CD4-positive, alpha-beta memory T cell (primary cell): Measurements from ENCODE around the gene ATG4A. TPM values are rescaled to one million over a fixed set of nuclear protein-coding genes. Genes with fewer than 3 reads are reported as not detected.

ENCODE experiments used
- CTCF ChIA-PET: fragments of 350-600 bp; sonication (Branson Sonifier 250); formaldehyde crosslinking; loops from one replicate; lab custom pipeline; 2021; ENCODE audit warnings: inconsistent platforms; ENCODE audit not compliant: partially characterized antibody; lab: Charles Lee
- POLR2A ChIA-PET: fragments of 350-600 bp; sonication (Branson Sonifier 250); formaldehyde crosslinking; loops from one replicate; lab custom pipeline; 2021; ENCODE audit not compliant: partially characterized antibody; lab: Charles Lee
- DNase-seq, 5 donors: peaks; one replicate each; pipeline versions ENCODE4 v3.0.0 to v3.0.0-alpha.2; 2020 to 2022; ENCODE audit warnings: mixed read lengths in 1 of 5
- H3K27ac ChIP-seq: one replicate; pipeline ENCODE4 v1.7.0; 2013; ENCODE audit warnings: low read depth, low read length
- H3K27me3 ChIP-seq: 2 replicates; pipeline ENCODE4 v1.7.0; 2013; ENCODE audit warnings: mild to moderate bottlenecking, low read length, moderate library complexity; ENCODE audit not compliant: insufficient read depth
- H3K36me3 ChIP-seq: 2 replicates; pipeline ENCODE4 v1.7.0; 2013; ENCODE audit warnings: mild to moderate bottlenecking, low read length, moderate library complexity; ENCODE audit not compliant: insufficient read depth
- H3K4me1 ChIP-seq: 2 replicates; pipeline ENCODE4 v1.7.0; 2013; ENCODE audit warnings: mild to moderate bottlenecking, low read length, moderate library complexity; ENCODE audit not compliant: insufficient read depth
- H3K4me3 ChIP-seq, 2 donors: one replicate each; pipeline ENCODE4 v1.7.0; 2013; ENCODE audit warnings: low read length in 2 of 2, mild to moderate bottlenecking in 1 of 2
- H3K9me3 ChIP-seq, 2 donors: one replicate each; pipeline ENCODE4 v1.7.0; 2013; ENCODE audit warnings: low read length in 2 of 2, control low read depth in 1 of 2; ENCODE audit not compliant: control insufficient read depth in 1 of 2
- H3K27ac Mint-ChIP-seq, 7 donors: one replicate each; pipeline ENCODE4 v1.8.0; 2020 to 2021; ENCODE audit warnings: mixed read lengths in 7 of 7, mild to moderate bottlenecking in 6 of 7, inconsistent platforms in 3 of 7, moderate library complexity in 3 of 7
- H3K27me3 Mint-ChIP-seq, 2 donors: one replicate each; pipeline ENCODE4 v1.8.0; 2020 to 2021; ENCODE audit warnings: mixed read lengths in 2 of 2
- H3K36me3 Mint-ChIP-seq, 2 donors: one replicate each; pipeline ENCODE4 v1.8.0; 2020 to 2021; ENCODE audit warnings: mixed read lengths in 2 of 2, inconsistent platforms in 1 of 2, mild to moderate bottlenecking in 1 of 2
- H3K4me1 Mint-ChIP-seq, 4 donors: one replicate each; pipeline ENCODE4 v1.8.0; 2020 to 2021; ENCODE audit warnings: mixed read lengths in 4 of 4, mild to moderate bottlenecking in 1 of 4
- H3K4me3 Mint-ChIP-seq, 8 donors: one replicate each; pipeline ENCODE4 v1.8.0; 2020 to 2021; ENCODE audit warnings: mixed read lengths in 8 of 8, mild to moderate bottlenecking in 7 of 8, moderate library complexity in 6 of 8, inconsistent platforms in 3 of 8
- H3K9me3 Mint-ChIP-seq, 8 donors: one replicate each; pipeline ENCODE4 v1.8.0; 2020 to 2021; ENCODE audit warnings: mixed read lengths in 8 of 8, mild to moderate bottlenecking in 5 of 8, inconsistent platforms in 3 of 8, moderate library complexity in 1 of 8
- intact Hi-C: fragments of 100-400 bp; cut with micrococcal nuclease; formaldehyde crosslinking; loops from one replicate; pipeline ENCODE4 v1.15.1; 2023
- polyA plus RNA-seq, 2 donors: library from polyadenylated mRNA; unstranded; fragments of 300-500 nt; fragmentation: Illumina TruSeq; gene quantifications; one replicate each; pipeline ENCODE4 v1.2.3, GENCODE V29; 2021
- total RNA-seq, 2 experiments: library from RNA; stranded (reverse); gene quantifications; one replicate each; pipeline ENCODE4 v1.2.3, GENCODE V29; 2021

The ATG4A gene
- total and polyA plus RNA-seq, 4 experiments from 2014 or later: 7.6 to 21.5 (median 11.7) TPM

DNA sequence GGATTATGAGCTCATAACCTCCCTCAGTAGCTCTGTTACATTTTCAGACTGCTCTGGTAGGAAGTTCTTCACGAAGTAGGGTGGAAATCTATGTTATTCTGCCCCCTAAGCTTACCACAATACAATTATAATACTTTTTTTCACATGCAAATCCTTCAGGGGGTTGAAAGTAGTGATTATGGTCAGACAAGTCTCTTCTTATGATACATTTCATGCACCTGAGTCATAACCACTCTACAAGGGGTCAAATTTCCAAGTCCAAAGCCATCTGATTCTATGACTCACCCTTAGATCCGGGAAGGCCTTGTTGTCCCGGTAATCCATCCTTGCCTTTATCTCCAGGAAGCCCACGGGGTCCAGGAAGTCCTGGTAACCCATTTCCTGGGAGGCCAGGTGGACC is 95.2 kb downstream of the ATG4A start:
- no peak overlapping the region for H3K4me3 ChIP-seq
- H3K27me3 ChIP-seq: no peaks in the 10 kb centered on the region
- H3K27ac ChIP-seq: no peak overlapping the region
- H3K4me3 Mint-ChIP-seq: no peak overlapping the region
- no peaks in the 10 kb centered on the region for H3K9me3 ChIP-seq
- intact Hi-C loops: no loop called here
- no peaks in the 10 kb centered on the region for H3K4me1 Mint-ChIP-seq
- H3K27me3 Mint-ChIP-seq: no peaks in the 10 kb centered on the region
- H3K9me3 Mint-ChIP-seq: no peaks in the 10 kb centered on the region
- H3K27ac Mint-ChIP-seq: no peak overlapping the region
- POLR2A ChIA-PET: no interaction called here
- CTCF ChIA-PET: no interaction called here
- DNase-seq: no peak
- no peaks in the 10 kb centered on the region for H3K36me3 Mint-ChIP-seq
- no peaks in the 10 kb centered on the region for H3K4me1 ChIP-seq
- H3K36me3 ChIP-seq: no peaks in the 10 kb centered on the region

DNA sequence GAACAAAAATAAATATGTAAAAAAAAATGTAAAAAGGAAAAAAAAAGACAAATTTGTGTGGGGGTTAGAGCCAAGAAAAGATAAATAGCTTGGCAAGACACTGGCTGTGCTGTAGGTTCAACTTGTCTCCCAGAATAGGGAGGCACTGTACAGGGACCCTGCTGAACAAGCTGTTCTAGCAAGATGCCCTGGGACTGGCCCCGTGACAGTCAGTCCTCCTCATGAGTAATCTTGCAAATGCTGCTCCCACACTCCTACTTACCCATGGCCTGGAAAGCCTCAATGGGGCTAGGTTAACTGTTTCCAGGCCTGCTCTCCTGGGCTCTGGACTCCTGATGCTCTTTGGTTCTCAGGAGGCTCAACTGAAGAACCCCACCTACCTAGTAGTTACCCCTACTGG is 106.8 kb downstream of the ATG4A start:
- ChIA-PET POLR2A (no interaction called here), CTCF (no interaction called here)
- intact Hi-C loops: no loop called here
- H3K4me1 ChIP-seq: no peaks in the 10 kb centered on the region
- H3K27me3 Mint-ChIP-seq: peaks cover 2 to 4% of the 10 kb centered on the region in 2 donors
- H3K36me3 ChIP-seq: no peaks in the 10 kb centered on the region
- H3K9me3 ChIP-seq: no peaks in the 10 kb centered on the region
- no peaks in the 10 kb centered on the region for H3K36me3 Mint-ChIP-seq
- H3K9me3 Mint-ChIP-seq: no peaks in the 10 kb centered on the region
- H3K27ac ChIP-seq: no peak overlapping the region
- H3K4me3 ChIP-seq: no peak overlapping the region
- H3K27me3 ChIP-seq: no peaks in the 10 kb centered on the region
- no peak for DNase-seq
- no peak overlapping the region for H3K27ac Mint-ChIP-seq
- H3K4me3 Mint-ChIP-seq: no peak overlapping the region
- H3K4me1 Mint-ChIP-seq: no peaks in the 10 kb centered on the region

DNA sequence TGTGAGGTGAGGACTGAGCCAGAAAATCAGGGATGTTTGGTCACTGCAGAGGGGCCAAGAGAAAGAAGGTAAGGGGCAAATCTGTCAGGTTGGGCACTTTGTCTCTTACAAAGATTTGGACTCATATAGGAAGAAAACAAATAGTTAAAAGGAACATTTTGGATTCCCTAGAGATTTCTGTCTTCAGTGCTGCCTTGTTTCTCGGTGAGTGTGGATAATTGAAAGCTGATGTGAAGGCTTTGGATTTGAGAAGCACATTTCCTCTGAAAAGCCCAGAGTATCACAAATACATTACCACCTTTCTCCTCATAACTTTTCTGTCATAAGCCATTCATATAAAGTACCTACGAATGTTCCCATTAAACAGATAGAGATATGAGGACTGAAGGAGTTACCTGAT is 107.5 kb downstream of the ATG4A start:
- no peaks in the 10 kb centered on the region for H3K4me1 Mint-ChIP-seq
- ChIA-PET POLR2A (no interaction called here), CTCF (no interaction called here)
- DNase-seq: no peak
- intact Hi-C loops: no loop called here
- H3K36me3 ChIP-seq: no peaks in the 10 kb centered on the region
- H3K4me1 ChIP-seq: no peaks in the 10 kb centered on the region
- no peaks in the 10 kb centered on the region for H3K9me3 ChIP-seq
- no peak overlapping the region for H3K27ac ChIP-seq
- peaks cover 2 to 4% of the 10 kb centered on the region in 2 donors for H3K27me3 Mint-ChIP-seq
- H3K27ac Mint-ChIP-seq: no peak overlapping the region
- H3K27me3 ChIP-seq: no peaks in the 10 kb centered on the region
- no peak overlapping the region for H3K4me3 ChIP-seq
- no peaks in the 10 kb centered on the region for H3K36me3 Mint-ChIP-seq
- no peak overlapping the region for H3K4me3 Mint-ChIP-seq
- H3K9me3 Mint-ChIP-seq: no peaks in the 10 kb centered on the region

DNA sequence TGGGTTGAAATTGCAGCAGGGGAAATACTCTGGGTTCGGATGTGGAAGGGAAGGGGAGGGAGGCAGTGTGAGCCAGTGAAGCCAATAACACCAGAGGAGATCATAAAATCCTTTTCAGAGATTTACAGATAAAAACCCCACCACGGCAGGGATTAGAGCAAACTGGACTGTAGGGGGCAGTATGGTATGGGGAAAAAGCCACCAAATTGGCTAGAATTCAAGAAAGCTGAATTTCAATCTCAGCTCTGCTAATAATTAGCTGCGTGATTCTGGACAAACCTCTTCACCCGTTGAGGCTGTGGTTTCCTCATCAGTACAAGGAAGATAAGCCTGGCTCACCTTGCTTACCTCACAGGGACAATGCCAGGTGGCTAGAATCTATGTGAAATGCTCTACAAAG is 108.1 kb downstream of the ATG4A start:
- CTCF ChIA-PET: interaction anchor here (0.7 to 1.5 kb wide), 2 partner anchors 24 to 26 kb away, joined by 3 to 4 read pairs; no protein-coding TSS in a partner anchor
- Mint-ChIP-seq H3K4me1 (no peaks in the 10 kb centered on the region), H3K27ac (no peak overlapping the region), H3K9me3 (no peaks in the 10 kb centered on the region), H3K36me3 (no peaks in the 10 kb centered on the region), H3K27me3 (peaks cover 2 to 5% of the 10 kb centered on the region in 2 donors), H3K4me3 (no peak overlapping the region)
- Histone ChIP-seq H3K27me3 (no peaks in the 10 kb centered on the region), H3K4me1 (no peaks in the 10 kb centered on the region), H3K36me3 (no peaks in the 10 kb centered on the region), H3K27ac (no peak overlapping the region), H3K9me3 (no peaks in the 10 kb centered on the region), H3K4me3 (no peak overlapping the region)
- intact Hi-C loops: no loop called here
- POLR2A ChIA-PET: no interaction called here
- DNase-seq: peak in 1 of 5 donors; percentile 2

DNA sequence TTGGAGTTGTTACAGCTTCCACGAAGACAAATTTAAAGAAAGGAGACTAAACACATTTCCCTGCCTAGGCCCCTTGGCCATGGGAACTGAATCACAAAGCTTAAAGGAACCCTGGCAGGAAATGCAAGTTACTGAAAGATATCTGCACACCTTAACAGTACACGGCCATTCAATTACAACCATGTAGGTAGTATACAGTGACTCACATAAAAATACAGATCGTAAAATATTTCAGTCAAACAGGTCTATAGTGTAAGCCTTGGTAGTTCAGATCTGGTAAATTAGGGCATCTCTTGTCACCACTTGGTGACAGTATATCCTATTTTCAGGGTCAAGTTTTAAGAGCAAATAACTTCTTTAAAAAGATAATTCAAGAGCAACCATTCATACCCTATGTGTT is 112.0 kb downstream of the ATG4A start:
- DNase-seq: no peak
- intact Hi-C loops: no loop called here
- no peaks in the 10 kb centered on the region for H3K4me1 Mint-ChIP-seq
- Histone ChIP-seq H3K9me3 (no peaks in the 10 kb centered on the region), H3K4me1 (no peaks in the 10 kb centered on the region), H3K4me3 (no peak overlapping the region), H3K27me3 (no peaks in the 10 kb centered on the region), H3K27ac (no peak overlapping the region), H3K36me3 (no peaks in the 10 kb centered on the region)
- no peak overlapping the region for H3K27ac Mint-ChIP-seq
- ChIA-PET POLR2A (no interaction called here), CTCF (no interaction called here)
- no peaks in the 10 kb centered on the region for H3K36me3 Mint-ChIP-seq
- no peak overlapping the region for H3K4me3 Mint-ChIP-seq
- no peaks in the 10 kb centered on the region for H3K9me3 Mint-ChIP-seq
- peaks cover 0 to 9% of the 10 kb centered on the region in 2 donors for H3K27me3 Mint-ChIP-seq

Other genes with a start within 250 kb of the ATG4A start
- not detected for gene TEX13B, start 109.4 kb upstream of the ATG4A start, total RNA-seq
- gene TEX13B, start 109.4 kb upstream of the ATG4A start, polyA plus RNA-seq: not detected
- 10 to 100 TPM; 41.9 to 46.2 TPM for gene VSIG1, start 46.7 kb upstream of the ATG4A start, total RNA-seq
- gene VSIG1, start 46.7 kb upstream of the ATG4A start, polyA plus RNA-seq: 10 to 100 TPM in 1 of 2 donors, 1 to 10 TPM in 1; 6.3 to 20.1 TPM
- gene PSMD10, start 236 bp upstream of the ATG4A start, total RNA-seq: 10 to 100 TPM; 29.0 to 32.6 TPM
- gene PSMD10, start 236 bp upstream of the ATG4A start, polyA plus RNA-seq: 10 to 100 TPM; 56.7 to 87.8 TPM